SH-SY5Y (cell line): ENCODE results near the gene PLS1.

Experiments used
- GATA2 ChIP-seq: IDR thresholded peaks from 2 replicates; pipeline ENCODE4 v1.6.1; 2011; ENCODE audit warnings: mild to moderate bottlenecking, low read depth, low read length
- GATA3 ChIP-seq: IDR thresholded peaks from 2 replicates; pipeline ENCODE4 v1.6.1; 2011; ENCODE audit warnings: low read depth, mild to moderate bottlenecking, low read length, moderate library complexity

DNA sequence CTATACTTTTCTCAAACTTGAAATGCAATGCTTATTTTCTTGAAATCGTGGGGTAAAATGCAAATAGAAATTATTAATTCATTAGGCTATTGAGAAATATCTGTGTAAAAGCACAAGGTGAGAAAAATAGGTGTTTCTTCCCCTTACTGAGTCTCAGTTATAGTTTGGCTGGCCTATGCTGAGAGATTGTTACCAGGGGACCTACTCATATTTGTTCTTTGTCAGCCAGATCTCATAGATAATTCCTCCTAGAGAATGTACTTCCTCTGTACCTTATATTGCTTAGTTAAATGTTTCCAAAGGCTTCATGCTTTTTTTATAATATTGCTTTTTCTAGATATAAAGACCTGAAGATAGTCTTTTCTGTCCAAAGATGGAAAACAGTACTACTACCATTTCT is 67.7 kb downstream of the PLS1 start:
- TF ChIP-seq GATA3 (no peak), GATA2 (no peak)
